H1 (cell line): Measurements from ENCODE around the gene CCPG1. TPM values are rescaled to one million over a fixed set of nuclear protein-coding genes. Genes with fewer than 3 reads are reported as not detected.

ENCODE experiments used
- BACH1 ChIP-seq: IDR thresholded peaks from 2 replicates; pipeline ENCODE4 v1.6.1; 2012; ENCODE audit warnings: low read length, improper control_type of control experiment
- BRCA1 ChIP-seq: IDR thresholded peaks from 2 replicates; pipeline ENCODE4 v1.6.1; 2012; ENCODE audit warnings: low read depth, low read length, improper control_type of control experiment
- CTBP2 ChIP-seq: IDR thresholded peaks from 2 replicates; pipeline ENCODE4 v1.7.0; 2011; ENCODE audit warnings: borderline replicate concordance, mild to moderate bottlenecking, moderate library complexity, mixed read lengths, low read length; ENCODE audit not compliant: insufficient read depth, insufficient read length
- CTCF ChIP-seq, 3 experiments: IDR thresholded peaks; 1 replicate in 2 of 3; 2 replicates in 1 of 3; pipeline versions ENCODE4 v1.5.1 to v1.6.1; 2011; ENCODE audit warnings: low read length in 3 of 3, mild to moderate bottlenecking in 3 of 3, inconsistent platforms in 2 of 3, low read depth in 1 of 3, moderate library complexity in 1 of 3; ENCODE audit not compliant: insufficient read depth in 1 of 3; ENCODE audit errors: control extremely low read depth in 1 of 3
- HDAC6 ChIP-seq: IDR thresholded peaks from one replicate; pipeline ENCODE4 v1.7.1; 2012; ENCODE audit warnings: low read depth, mild to moderate bottlenecking, inconsistent platforms, low read length, moderate library complexity
- JUN ChIP-seq: IDR thresholded peaks from 2 replicates; pipeline ENCODE4 v1.6.1; 2011; ENCODE audit warnings: low read depth, mild to moderate bottlenecking, improper control_type of control experiment, low read length
- NRF1 ChIP-seq: IDR thresholded peaks from 2 replicates; pipeline ENCODE4 v1.6.1; 2011; ENCODE audit warnings: mild to moderate bottlenecking, low read depth, low read length, improper control_type of control experiment
- POLR2A ChIP-seq, 2 experiments: IDR thresholded peaks; 1 replicate in 1 of 2; 2 replicates in 1 of 2; pipeline ENCODE4 v1.6.1; 2011; ENCODE audit warnings: low read depth in 2 of 2, low read length in 2 of 2, mild to moderate bottlenecking in 2 of 2; ENCODE audit errors: control extremely low read depth in 1 of 2
- POU5F1 ChIP-seq: IDR thresholded peaks from 2 replicates; pipeline ENCODE4 v1.6.1; 2011; ENCODE audit warnings: low read depth, mild to moderate bottlenecking, low read length, moderate library complexity
- RAD21 ChIP-seq, 2 experiments: IDR thresholded peaks in 1 of 2; conservative IDR thresholded peaks in 1 of 2; 2 replicates each; pipeline ENCODE4 v1.6.1; 2011; ENCODE audit warnings: low read depth in 2 of 2, low read length in 2 of 2, improper control_type of control experiment in 1 of 2, inconsistent platforms in 1 of 2, mild to moderate bottlenecking in 1 of 2, moderate library complexity in 1 of 2
- RBBP5 ChIP-seq: IDR thresholded peaks from 2 replicates; pipeline ENCODE4 v1.7.1; 2012; ENCODE audit warnings: low read depth, mild to moderate bottlenecking, inconsistent platforms, low read length, moderate library complexity, borderline replicate concordance
- RXRA ChIP-seq: IDR thresholded peaks from 2 replicates; pipeline ENCODE4 v1.6.1; 2011; ENCODE audit warnings: low read depth, mild to moderate bottlenecking, low read length, moderate library complexity; ENCODE audit not compliant: insufficient read depth
- SIN3A ChIP-seq, 2 experiments: IDR thresholded peaks in 1 of 2; conservative IDR thresholded peaks in 1 of 2; 2 replicates each; pipeline ENCODE4 v1.6.1; 2011 to 2012; ENCODE audit warnings: low read length in 2 of 2, improper control_type of control experiment in 1 of 2, low read depth in 1 of 2, mild to moderate bottlenecking in 1 of 2
- SIRT6 ChIP-seq: IDR thresholded peaks from one replicate; pipeline ENCODE4 v1.7.1; 2012; ENCODE audit warnings: low read length, inconsistent platforms
- YY1 ChIP-seq: IDR thresholded peaks from 2 replicates; pipeline ENCODE4 v1.6.1; 2011; ENCODE audit warnings: low read depth, mild to moderate bottlenecking, low read length
- polyA plus RNA-seq, 7 experiments: library from polyadenylated mRNA; depleted of rRNA in 3 of 7; stranded (reverse) in 5 of 7; unstranded in 2 of 7; fragments of >200 nt in 5 of 7; fragments of 200-250 nt in 2 of 7; gene quantifications; 1 replicate in 5 of 7; 2 replicates in 1 of 7; 4 replicates in 1 of 7; pipeline versions ENCODE4 v1.2.1 to v1.2.3, GENCODE V29; 2011 to 2013; ENCODE audit warnings: missing spikeins in 2 of 7, mixed read lengths in 2 of 7
- total RNA-seq: library from RNA; stranded (reverse); fragmentation: NEBNext Ultra II Directional; extraction: Animal tissue kit (Norgen Biotek cat#: 25700); gene quantifications from 2 replicates; pipeline ENCODE4 v1.2.1, GENCODE V29; 2021

Gene CCPG1
- total and polyA plus RNA-seq, 2 of the 8 experiments (the other 6 are each of a cell fraction or from before 2014, with no cell fraction given), result 2.3 to 13.2 TPM

GRCh38 chr15:55318588-55319494, 89.3 kb downstream of the CCPG1 start, which contains the start of the genes PIGB and PIGBOS1 (continued):
- TF ChIP-seq CTBP2, result no peak
- no peak for TF ChIP-seq RXRA
- TF ChIP-seq POLR2A (IDR thresholded peaks at IDR 0.05; ENCODE audit: control extremely low read depth in 1 of 2, low read depth in 2 of 2, low read length in 2 of 2), result peak; percentile 34 to 78
- peak in 1 of 2 experiments; percentile 19; a peak in 1 of 4 replicates for TF ChIP-seq RAD21 (IDR thresholded peaks at IDR 0.05 in 1 of 2, conservative IDR thresholded peaks at IDR 0.05 in 1 of 2; ENCODE audit: low read depth in 2 of 2, low read length in 2 of 2)
- no peak for TF ChIP-seq NRF1
- TF ChIP-seq SIN3A (conservative IDR thresholded peaks at IDR 0.05 in 1 of 2, IDR thresholded peaks at IDR 0.05 in 1 of 2; ENCODE audit: low read depth in 1 of 2, low read length in 2 of 2), result peak; percentile 51 to 87; a peak in 2 of 4 replicates
- TF ChIP-seq JUN, result no peak
- no peak for TF ChIP-seq BRCA1
- no peak for TF ChIP-seq SIRT6
- TF ChIP-seq HDAC6, result no peak
- no peak for TF ChIP-seq POU5F1
- peak; percentile 75; the same call in 1 of the 2 replicates for TF ChIP-seq RBBP5
- TF ChIP-seq BACH1, result no peak
- no peak for TF ChIP-seq CTCF (IDR thresholded peaks at IDR 0.05; ENCODE audit: control extremely low read depth in 1 of 3, insufficient read depth in 1 of 3, low read depth in 1 of 3, low read length in 3 of 3)
- peak; percentile 67; the same call in 1 of the 2 replicates for TF ChIP-seq YY1
